Liver (tissue), 9 donors: ENCODE measurements around the gene METTL21A. TPM values are rescaled to one million over a fixed set of nuclear protein-coding genes. Genes with fewer than 3 reads are reported as not detected.

Experiments
- DNase-seq: peaks from one replicate; pipeline ENCODE4 v3.0.0-alpha.2; 2017; ENCODE audit warnings: low spot score
- H3K27ac ChIP-seq, 2 donors: one replicate each; pipeline ENCODE4 v1.7.0; 2013; ENCODE audit warnings: inconsistent platforms in 2 of 2, low read length in 2 of 2, control low read depth in 1 of 2, low read depth in 1 of 2, mild to moderate bottlenecking in 1 of 2
- H3K27me3 ChIP-seq, 4 donors: one replicate each; pipeline versions ENCODE4 v1.6.1 to v1.7.0; 2013; ENCODE audit warnings: low read length in 3 of 4, inconsistent platforms in 1 of 4, mild to moderate bottlenecking in 1 of 4, moderate library complexity in 1 of 4; ENCODE audit not compliant: control insufficient read depth in 4 of 4, insufficient read depth in 4 of 4
- H3K36me3 ChIP-seq, 4 donors: one replicate each; pipeline versions ENCODE4 v1.6.1 to v1.7.0; 2013; ENCODE audit warnings: low read length in 3 of 4, mild to moderate bottlenecking in 3 of 4, low read depth in 1 of 4, moderate library complexity in 1 of 4; ENCODE audit not compliant: control insufficient read depth in 4 of 4, insufficient read depth in 3 of 4
- H3K4me1 ChIP-seq, 4 donors: one replicate each; pipeline versions ENCODE4 v1.6.1 to v1.7.0; 2013; ENCODE audit warnings: low read length in 3 of 4, mild to moderate bottlenecking in 3 of 4, moderate library complexity in 1 of 4; ENCODE audit not compliant: control insufficient read depth in 4 of 4, insufficient read depth in 4 of 4
- H3K4me3 ChIP-seq, 3 donors: one replicate each; pipeline versions ENCODE4 v1.6.1 to v1.7.0; 2013; ENCODE audit warnings: low read length in 3 of 3, control low read depth in 1 of 3, low read depth in 1 of 3, mild to moderate bottlenecking in 1 of 3
- H3K9ac ChIP-seq, 2 donors: one replicate each; pipeline ENCODE4 v1.7.0; 2013; ENCODE audit warnings: low read length in 2 of 2, mild to moderate bottlenecking in 2 of 2, moderate library complexity in 2 of 2, control low read depth in 1 of 2, low read depth in 1 of 2
- H3K9me3 ChIP-seq, 4 donors: one replicate each; pipeline versions ENCODE4 v1.6.1 to v1.7.0; 2013; ENCODE audit warnings: low read length in 3 of 4; ENCODE audit not compliant: control insufficient read depth in 4 of 4
- ATF3 ChIP-seq: IDR thresholded peaks from 2 replicates; pipeline ENCODE4 v1.6.1; 2016; ENCODE audit warnings: antibody characterized with exemption
- EGR1 ChIP-seq, 2 donors: IDR thresholded peaks; 2 replicates each; pipeline ENCODE4 v1.6.1; 2016 to 2018; ENCODE audit warnings: antibody characterized with exemption in 2 of 2, low read depth in 2 of 2
- FOXA1 ChIP-seq: IDR thresholded peaks from 2 replicates; pipeline ENCODE4 v1.6.1; 2016; ENCODE audit warnings: antibody characterized with exemption
- FOXA2 ChIP-seq: IDR thresholded peaks from 2 replicates; pipeline ENCODE4 v1.6.1; 2016; ENCODE audit warnings: antibody characterized with exemption
- GABPA ChIP-seq, 2 donors: IDR thresholded peaks in 1 of 2; conservative IDR thresholded peaks in 1 of 2; 2 replicates each; pipeline ENCODE4 v1.6.1; 2016; ENCODE audit warnings: antibody characterized with exemption in 2 of 2, mild to moderate bottlenecking in 1 of 2, moderate library complexity in 1 of 2
- HNF4A ChIP-seq, 2 donors: conservative IDR thresholded peaks; 2 replicates each; pipeline ENCODE4 v1.6.1; 2016; ENCODE audit warnings: antibody characterized with exemption in 2 of 2, mild to moderate bottlenecking in 2 of 2
- HNF4G ChIP-seq: IDR thresholded peaks from 2 replicates; pipeline ENCODE4 v1.6.1; 2016; ENCODE audit warnings: antibody characterized with exemption
- JUND ChIP-seq, 2 donors: IDR thresholded peaks; 2 replicates each; pipeline ENCODE4 v1.6.1; 2016; ENCODE audit warnings: antibody characterized with exemption in 2 of 2
- MAX ChIP-seq: IDR thresholded peaks from 2 replicates; pipeline ENCODE4 v1.6.1; 2016; ENCODE audit warnings: antibody characterized with exemption
- NR2F2 ChIP-seq: IDR thresholded peaks from 2 replicates; pipeline ENCODE4 v1.6.1; 2016; ENCODE audit warnings: antibody characterized with exemption
- RAD21 ChIP-seq, 2 donors: IDR thresholded peaks; 2 replicates each; pipeline ENCODE4 v1.6.1; 2016; ENCODE audit warnings: antibody characterized with exemption in 2 of 2, mild to moderate bottlenecking in 2 of 2
- RXRA ChIP-seq, 2 donors: IDR thresholded peaks; 2 replicates each; pipeline ENCODE4 v1.6.1; 2017 to 2018; ENCODE audit warnings: antibody characterized with exemption in 2 of 2, mild to moderate bottlenecking in 1 of 2
- SP1 ChIP-seq: IDR thresholded peaks from 2 replicates; pipeline ENCODE4 v1.6.1; 2018; ENCODE audit warnings: antibody characterized with exemption, mild to moderate bottlenecking
- TAF1 ChIP-seq: conservative IDR thresholded peaks from 2 replicates; pipeline ENCODE4 v1.6.1; 2016; ENCODE audit warnings: antibody characterized with exemption, mild to moderate bottlenecking
- YY1 ChIP-seq: IDR thresholded peaks from 2 replicates; pipeline ENCODE4 v1.6.1; 2016; ENCODE audit warnings: antibody characterized with exemption, mild to moderate bottlenecking
- WGBS: extraction: QIAGEN DNeasy Blood & Tissue Kit; methylation state at CpG from one replicate; pipeline ENCODE4 v1.1.7; 2013; 5-methylcytosine and 5-hydroxymethylcytosine counted together
- polyA plus RNA-seq, 2 donors: library from polyadenylated mRNA; stranded (reverse) in 1 of 2; unstranded in 1 of 2; fragments of 200-250 nt in 1 of 2; fragments of >200 nt in 1 of 2; fragmentation: Nextera tagmentation in 1 of 2; extraction: Ambion mirVana in 1 of 2; gene quantifications; one replicate each; pipeline versions ENCODE4 v1.2.1 to v1.2.3, GENCODE V29; 2013 to 2015
- total RNA-seq, 2 donors: library from RNA; depleted of rRNA; stranded (reverse); fragments of >200 nt; gene quantifications; one replicate each; pipeline ENCODE4 v1.2.3, GENCODE V29; 2014
- TF ChIP-seq, protein P1 (sequence below): fragments of 150-350 bp; IDR thresholded peaks from 2 replicates; pipeline ENCODE4 v1.5.1; 2017; ENCODE audit warnings: improper control_type of control experiment, low read depth, low read length; ENCODE audit not compliant: missing input control
- TF ChIP-seq, protein P2 (sequence below): IDR thresholded peaks from 2 replicates; pipeline ENCODE4 v1.6.1; 2016; ENCODE audit warnings: antibody characterized with exemption
- TF ChIP-seq, protein P3 (sequence below): IDR thresholded peaks from 2 replicates; pipeline ENCODE4 v1.6.1; 2016; ENCODE audit warnings: antibody characterized with exemption, mild to moderate bottlenecking
- donor health status: healthy.
- donor health status: healthy.
- donor health status: healthy.
- donor health status: healthy.
- donor health status: healthy.

Gene METTL21A
- total and polyA plus RNA-seq, 4 donors = 10.0 to 27.4 (median 12.3) TPM

- Histone ChIP-seq H3K9ac (no peak overlapping the region), H3K9me3 (no peaks in the 10 kb centered on the region), H3K36me3 (no peaks in the 10 kb centered on the region), H3K27me3 (no peaks in the 10 kb centered on the region), H3K4me3 (no peak overlapping the region), H3K27ac (no peak overlapping the region), H3K4me1 (peaks cover 0 to 1% (median 0%) of the 10 kb centered on the region in 4 donors)
- DNase-seq = no peak
- 78% methylated on average over 5 of the region's 5 CpGs for WGBS
- TF ChIP-seq JUND (IDR thresholded peaks at IDR 0.05) (no peak), HNF4A (conservative IDR thresholded peaks at IDR 0.05) (no peak), SP1 (no peak), YY1 (no peak), TAF1 (no peak), RAD21 (IDR thresholded peaks at IDR 0.05) (no peak), FOXA2 (no peak), EGR1 (IDR thresholded peaks at IDR 0.05; ENCODE audit: low read depth in 2 of 2) (no peak), HNF4G (no peak), GABPA (IDR thresholded peaks at IDR 0.05 in 1 of 2, conservative IDR thresholded peaks at IDR 0.05 in 1 of 2) (no peak), FOXA1 (no peak), ATF3 (no peak), RXRA (IDR thresholded peaks at IDR 0.05) (no peak), MAX (no peak), NR2F2 (no peak)
- TF ChIP-seq, protein P1, sequence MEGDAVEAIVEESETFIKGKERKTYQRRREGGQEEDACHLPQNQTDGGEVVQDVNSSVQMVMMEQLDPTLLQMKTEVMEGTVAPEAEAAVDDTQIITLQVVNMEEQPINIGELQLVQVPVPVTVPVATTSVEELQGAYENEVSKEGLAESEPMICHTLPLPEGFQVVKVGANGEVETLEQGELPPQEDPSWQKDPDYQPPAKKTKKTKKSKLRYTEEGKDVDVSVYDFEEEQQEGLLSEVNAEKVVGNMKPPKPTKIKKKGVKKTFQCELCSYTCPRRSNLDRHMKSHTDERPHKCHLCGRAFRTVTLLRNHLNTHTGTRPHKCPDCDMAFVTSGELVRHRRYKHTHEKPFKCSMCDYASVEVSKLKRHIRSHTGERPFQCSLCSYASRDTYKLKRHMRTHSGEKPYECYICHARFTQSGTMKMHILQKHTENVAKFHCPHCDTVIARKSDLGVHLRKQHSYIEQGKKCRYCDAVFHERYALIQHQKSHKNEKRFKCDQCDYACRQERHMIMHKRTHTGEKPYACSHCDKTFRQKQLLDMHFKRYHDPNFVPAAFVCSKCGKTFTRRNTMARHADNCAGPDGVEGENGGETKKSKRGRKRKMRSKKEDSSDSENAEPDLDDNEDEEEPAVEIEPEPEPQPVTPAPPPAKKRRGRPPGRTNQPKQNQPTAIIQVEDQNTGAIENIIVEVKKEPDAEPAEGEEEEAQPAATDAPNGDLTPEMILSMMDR = no peak
- TF ChIP-seq, protein P2, sequence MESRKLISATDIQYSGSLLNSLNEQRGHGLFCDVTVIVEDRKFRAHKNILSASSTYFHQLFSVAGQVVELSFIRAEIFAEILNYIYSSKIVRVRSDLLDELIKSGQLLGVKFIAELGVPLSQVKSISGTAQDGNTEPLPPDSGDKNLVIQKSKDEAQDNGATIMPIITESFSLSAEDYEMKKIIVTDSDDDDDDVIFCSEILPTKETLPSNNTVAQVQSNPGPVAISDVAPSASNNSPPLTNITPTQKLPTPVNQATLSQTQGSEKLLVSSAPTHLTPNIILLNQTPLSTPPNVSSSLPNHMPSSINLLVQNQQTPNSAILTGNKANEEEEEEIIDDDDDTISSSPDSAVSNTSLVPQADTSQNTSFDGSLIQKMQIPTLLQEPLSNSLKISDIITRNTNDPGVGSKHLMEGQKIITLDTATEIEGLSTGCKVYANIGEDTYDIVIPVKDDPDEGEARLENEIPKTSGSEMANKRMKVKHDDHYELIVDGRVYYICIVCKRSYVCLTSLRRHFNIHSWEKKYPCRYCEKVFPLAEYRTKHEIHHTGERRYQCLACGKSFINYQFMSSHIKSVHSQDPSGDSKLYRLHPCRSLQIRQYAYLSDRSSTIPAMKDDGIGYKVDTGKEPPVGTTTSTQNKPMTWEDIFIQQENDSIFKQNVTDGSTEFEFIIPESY = no peak
- TF ChIP-seq, protein P3, sequence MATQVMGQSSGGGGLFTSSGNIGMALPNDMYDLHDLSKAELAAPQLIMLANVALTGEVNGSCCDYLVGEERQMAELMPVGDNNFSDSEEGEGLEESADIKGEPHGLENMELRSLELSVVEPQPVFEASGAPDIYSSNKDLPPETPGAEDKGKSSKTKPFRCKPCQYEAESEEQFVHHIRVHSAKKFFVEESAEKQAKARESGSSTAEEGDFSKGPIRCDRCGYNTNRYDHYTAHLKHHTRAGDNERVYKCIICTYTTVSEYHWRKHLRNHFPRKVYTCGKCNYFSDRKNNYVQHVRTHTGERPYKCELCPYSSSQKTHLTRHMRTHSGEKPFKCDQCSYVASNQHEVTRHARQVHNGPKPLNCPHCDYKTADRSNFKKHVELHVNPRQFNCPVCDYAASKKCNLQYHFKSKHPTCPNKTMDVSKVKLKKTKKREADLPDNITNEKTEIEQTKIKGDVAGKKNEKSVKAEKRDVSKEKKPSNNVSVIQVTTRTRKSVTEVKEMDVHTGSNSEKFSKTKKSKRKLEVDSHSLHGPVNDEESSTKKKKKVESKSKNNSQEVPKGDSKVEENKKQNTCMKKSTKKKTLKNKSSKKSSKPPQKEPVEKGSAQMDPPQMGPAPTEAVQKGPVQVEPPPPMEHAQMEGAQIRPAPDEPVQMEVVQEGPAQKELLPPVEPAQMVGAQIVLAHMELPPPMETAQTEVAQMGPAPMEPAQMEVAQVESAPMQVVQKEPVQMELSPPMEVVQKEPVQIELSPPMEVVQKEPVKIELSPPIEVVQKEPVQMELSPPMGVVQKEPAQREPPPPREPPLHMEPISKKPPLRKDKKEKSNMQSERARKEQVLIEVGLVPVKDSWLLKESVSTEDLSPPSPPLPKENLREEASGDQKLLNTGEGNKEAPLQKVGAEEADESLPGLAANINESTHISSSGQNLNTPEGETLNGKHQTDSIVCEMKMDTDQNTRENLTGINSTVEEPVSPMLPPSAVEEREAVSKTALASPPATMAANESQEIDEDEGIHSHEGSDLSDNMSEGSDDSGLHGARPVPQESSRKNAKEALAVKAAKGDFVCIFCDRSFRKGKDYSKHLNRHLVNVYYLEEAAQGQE = no peak
These were observed 38.8 kb upstream of the METTL21A start for GRCh38 chr2:207663870-207664545.
